ENCODE data around the gene USP25. TPM values are rescaled to one million over a fixed set of nuclear protein-coding genes. Genes with fewer than 3 reads are reported as not detected.

The USP25 gene
- total and polyA plus RNA-seq, 9 of the 15 experiments (the other 6 are each of a cell fraction or from before 2014, with no cell fraction given): 7.8 to 44.9 (median 31.4) TPM

DNA sequence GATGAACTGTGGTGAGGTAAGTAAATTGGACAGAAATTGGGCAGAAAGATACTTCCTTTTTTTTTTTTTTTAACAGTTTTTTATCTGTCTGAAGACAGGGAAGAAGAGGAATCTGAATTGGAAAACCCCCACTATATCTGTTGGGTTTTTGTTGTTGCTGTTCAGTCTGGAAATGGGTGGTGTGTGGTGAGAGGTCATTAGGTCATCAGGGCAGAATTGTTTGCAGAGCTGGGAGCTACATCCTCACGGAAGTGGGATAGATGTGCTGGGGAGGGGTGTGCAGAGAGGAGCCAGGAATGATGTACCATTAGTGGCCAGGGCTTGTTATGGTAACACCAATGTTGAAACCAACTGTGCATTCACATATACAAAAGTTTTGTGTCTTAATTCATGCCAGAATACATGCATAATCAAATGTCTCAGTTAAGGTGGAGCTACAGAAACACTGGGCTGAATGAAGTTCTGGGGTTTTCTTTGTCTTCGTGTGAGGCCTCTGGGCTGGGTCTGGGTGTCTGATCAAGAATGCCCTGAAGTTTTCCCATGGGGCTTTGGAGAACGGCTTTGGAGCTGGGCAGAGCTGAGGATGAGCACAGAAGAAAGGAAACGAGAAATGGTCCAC is 12.4 kb downstream of the USP25 start (continued):
- TF ChIP-seq SMAD4 (CRISPR knock-in tag; conservative IDR thresholded peaks at IDR 0.05) (peak; percentile 47; the same call in 1 of the 2 replicates), ZKSCAN3 (CRISPR knock-in tag; IDR thresholded peaks at IDR 0.05) (no peak), MIER1 (IDR thresholded peaks at IDR 0.05; ENCODE audit: low read depth) (no peak), PHB2 (IDR thresholded peaks at IDR 0.05; ENCODE audit: low read depth) (no peak), NR1H2 (CRISPR knock-in tag; IDR thresholded peaks at IDR 0.05) (no peak), RHOXF2B (CRISPR knock-in tag; conservative IDR thresholded peaks at IDR 0.05) (no peak), MITF (IDR thresholded peaks at IDR 0.05) (no peak), THRAP3 (IDR thresholded peaks at IDR 0.05; ENCODE audit: borderline replicate concordance) (no peak), CCAR2 (IDR thresholded peaks at IDR 0.05; ENCODE audit: low read depth, low read length) (no peak), NR2C1 (IDR thresholded peaks at IDR 0.05) (0 out of 2 replicates have a peak, but pooled peaks have one; percentile 17), NR2C1 (tag; IDR thresholded peaks at IDR 0.05) (no peak; the same call in 1 of the 2 replicates), TGIF2 (CRISPR knock-in tag; IDR thresholded peaks at IDR 0.05) (no peak), GTF2F1 (IDR thresholded peaks at IDR 0.05; ENCODE audit: low read depth, low read length) (no peak), ZNF133 (CRISPR knock-in tag; IDR thresholded peaks at IDR 0.05) (no peak), FOXM1 (IDR thresholded peaks at IDR 0.05; ENCODE audit: low read depth) (peak; percentile 38; the same call in 1 of the 2 replicates), FOXM1 (CRISPR knock-in tag; IDR thresholded peaks at IDR 0.05; ENCODE audit: low read depth) (no peak), KLF1 (tag; IDR thresholded peaks at IDR 0.05) (no peak), ZBTB8A (IDR thresholded peaks at IDR 0.05; ENCODE audit: partially characterized antibody) (no peak), MTA1 (IDR thresholded peaks at IDR 0.05; ENCODE audit: borderline replicate concordance) (no peak), SREBF1 (IDR thresholded peaks at IDR 0.05; ENCODE audit: borderline replicate concordance, low read depth, low read length) (no peak), KDM1A (IDR thresholded peaks at IDR 0.05) (peak; percentile 69 to 78), ZNF197 (CRISPR knock-in tag; IDR thresholded peaks at IDR 0.05; ENCODE audit: low read depth) (no peak), STAG1 (CRISPR knock-in tag; IDR thresholded peaks at IDR 0.05; ENCODE audit: borderline replicate concordance) (no peak), KHSRP (IDR thresholded peaks at IDR 0.05) (no peak)
- TF ChIP-seq, protein P1, sequence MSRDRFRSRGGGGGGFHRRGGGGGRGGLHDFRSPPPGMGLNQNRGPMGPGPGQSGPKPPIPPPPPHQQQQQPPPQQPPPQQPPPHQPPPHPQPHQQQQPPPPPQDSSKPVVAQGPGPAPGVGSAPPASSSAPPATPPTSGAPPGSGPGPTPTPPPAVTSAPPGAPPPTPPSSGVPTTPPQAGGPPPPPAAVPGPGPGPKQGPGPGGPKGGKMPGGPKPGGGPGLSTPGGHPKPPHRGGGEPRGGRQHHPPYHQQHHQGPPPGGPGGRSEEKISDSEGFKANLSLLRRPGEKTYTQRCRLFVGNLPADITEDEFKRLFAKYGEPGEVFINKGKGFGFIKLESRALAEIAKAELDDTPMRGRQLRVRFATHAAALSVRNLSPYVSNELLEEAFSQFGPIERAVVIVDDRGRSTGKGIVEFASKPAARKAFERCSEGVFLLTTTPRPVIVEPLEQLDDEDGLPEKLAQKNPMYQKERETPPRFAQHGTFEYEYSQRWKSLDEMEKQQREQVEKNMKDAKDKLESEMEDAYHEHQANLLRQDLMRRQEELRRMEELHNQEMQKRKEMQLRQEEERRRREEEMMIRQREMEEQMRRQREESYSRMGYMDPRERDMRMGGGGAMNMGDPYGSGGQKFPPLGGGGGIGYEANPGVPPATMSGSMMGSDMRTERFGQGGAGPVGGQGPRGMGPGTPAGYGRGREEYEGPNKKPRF (IDR thresholded peaks at IDR 0.05; ENCODE audit: low read depth, low read length): no peak
- TF ChIP-seq, protein P2, sequence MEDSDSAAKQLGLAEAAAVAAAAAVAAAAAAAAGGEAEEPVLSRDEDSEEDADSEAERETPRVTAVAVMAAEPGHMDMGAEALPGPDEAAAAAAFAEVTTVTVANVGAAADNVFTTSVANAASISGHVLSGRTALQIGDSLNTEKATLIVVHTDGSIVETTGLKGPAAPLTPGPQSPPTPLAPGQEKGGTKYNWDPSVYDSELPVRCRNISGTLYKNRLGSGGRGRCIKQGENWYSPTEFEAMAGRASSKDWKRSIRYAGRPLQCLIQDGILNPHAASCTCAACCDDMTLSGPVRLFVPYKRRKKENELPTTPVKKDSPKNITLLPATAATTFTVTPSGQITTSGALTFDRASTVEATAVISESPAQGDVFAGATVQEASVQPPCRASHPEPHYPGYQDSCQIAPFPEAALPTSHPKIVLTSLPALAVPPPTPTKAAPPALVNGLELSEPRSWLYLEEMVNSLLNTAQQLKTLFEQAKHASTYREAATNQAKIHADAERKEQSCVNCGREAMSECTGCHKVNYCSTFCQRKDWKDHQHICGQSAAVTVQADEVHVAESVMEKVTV (CRISPR knock-in tag; IDR thresholded peaks at IDR 0.05): no peak
